Neural cell (in vitro differentiated cells): ENCODE results near the gene VWA8.

ENCODE experiments used
- CTCF ChIP-seq: fragments of 450-650 bp; IDR thresholded peaks from 2 replicates; pipeline ENCODE4 v1.5.1; 2014; ENCODE audit warnings: antibody characterized with exemption, mild to moderate bottlenecking, moderate library complexity; ENCODE audit not compliant: poor library complexity, severe bottlenecking
- EP300 ChIP-seq: fragments of 450-650 bp; conservative IDR thresholded peaks from 2 replicates; pipeline ENCODE4 v1.6.1; 2014; ENCODE audit warnings: antibody characterized with exemption, mild to moderate bottlenecking, moderate library complexity; ENCODE audit not compliant: poor library complexity, severe bottlenecking
- POLR2AphosphoS5 ChIP-seq: IDR thresholded peaks from 2 replicates; pipeline ENCODE4 v1.6.1; 2012
- RAD21 ChIP-seq: fragments of 450-650 bp; conservative IDR thresholded peaks from 2 replicates; pipeline ENCODE4 v1.6.1; 2014; ENCODE audit warnings: antibody characterized with exemption, mild to moderate bottlenecking, moderate library complexity
- SMC3 ChIP-seq: fragments of 450-650 bp; conservative IDR thresholded peaks from 2 replicates; pipeline ENCODE4 v1.6.1; 2014; ENCODE audit warnings: antibody characterized with exemption, mild to moderate bottlenecking, moderate library complexity; ENCODE audit not compliant: poor library complexity

DNA sequence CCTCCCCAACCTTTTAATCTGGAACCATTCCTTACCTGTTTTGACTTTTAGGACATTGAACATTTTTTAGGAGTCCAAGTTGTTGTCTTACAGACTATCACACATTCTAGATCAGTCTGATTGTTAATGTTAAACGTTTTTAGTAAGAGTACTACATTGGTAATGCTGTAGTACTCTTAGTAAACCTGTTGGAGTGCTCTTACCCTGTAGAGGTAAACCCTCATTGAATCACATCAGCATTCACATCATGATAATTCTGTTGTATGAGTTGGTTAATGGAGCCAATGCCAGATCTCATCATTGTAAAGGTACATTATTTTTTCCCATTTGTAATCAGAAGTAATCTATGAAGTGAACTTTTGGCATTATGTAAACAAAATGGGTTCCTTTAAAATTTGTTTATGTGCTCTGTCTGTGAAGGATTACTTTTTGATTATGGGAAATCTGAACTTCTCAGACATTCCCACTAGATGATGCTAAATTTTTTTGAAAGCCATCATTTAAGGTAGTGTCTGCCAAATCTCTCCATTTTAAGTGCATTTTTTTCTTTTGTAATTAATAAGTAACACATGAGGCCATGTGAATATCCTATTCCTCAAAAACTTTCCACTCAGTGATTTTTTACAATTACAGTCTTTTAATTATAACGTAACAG lies 55.2 kb downstream of the VWA8 start:
- TF ChIP-seq POLR2AphosphoS5: no peak
- no peak for TF ChIP-seq RAD21
- TF ChIP-seq SMC3: no peak
- TF ChIP-seq EP300: no peak
- peak; percentile 22 for TF ChIP-seq CTCF
